Measurements from ENCODE around the gene NSMCE1. TPM values are rescaled to one million over a fixed set of nuclear protein-coding genes. Genes with fewer than 3 reads are reported as not detected.
A peak's percentile ranks its signal among the peaks of the same experiment; 100 is the strongest.

NSMCE1 gene
- total RNA-seq, 1 donor from 2014 or later, result 6.8 TPM

DNA sequence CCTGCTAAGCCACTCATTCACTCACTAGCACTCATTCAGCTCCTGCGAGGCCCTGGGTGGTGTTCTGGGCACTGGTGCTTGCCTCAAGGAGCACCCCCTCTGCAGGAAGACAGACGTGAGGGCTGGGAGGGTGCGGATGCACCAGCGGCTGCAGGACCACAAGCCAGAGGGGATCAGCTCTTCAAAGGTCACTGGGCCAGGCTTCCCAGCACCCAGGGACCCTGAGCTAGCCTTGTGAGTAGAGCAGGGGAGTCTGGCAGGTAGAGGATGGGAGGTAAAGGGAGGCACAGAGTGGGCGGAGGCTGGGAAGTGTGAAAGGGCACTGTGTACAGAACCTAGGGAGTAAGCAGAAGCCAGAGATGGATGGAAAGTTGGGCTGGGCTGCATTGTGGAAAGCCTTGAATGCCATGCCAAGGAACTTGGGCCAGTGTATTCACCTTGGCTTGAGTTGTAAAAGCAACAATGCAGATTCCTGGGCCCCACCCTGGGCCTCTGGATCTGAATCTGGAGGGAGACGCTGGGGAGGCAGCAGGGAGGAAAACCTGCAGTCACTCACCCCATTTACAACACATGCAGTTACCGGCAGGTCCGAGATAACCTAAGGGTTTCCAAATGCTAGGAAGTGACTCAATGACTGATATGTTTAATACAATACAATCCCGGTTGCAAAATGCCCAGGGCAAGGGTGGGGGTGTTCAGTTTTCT lies 46.9 kb upstream of the NSMCE1 start:
- intact Hi-C loops (cut with DNase I), result loop anchor here (10.0 kb wide), 1 partner anchor 49 kb away; no protein-coding TSS in a partner anchor
- TF ChIP-seq, protein P1, sequence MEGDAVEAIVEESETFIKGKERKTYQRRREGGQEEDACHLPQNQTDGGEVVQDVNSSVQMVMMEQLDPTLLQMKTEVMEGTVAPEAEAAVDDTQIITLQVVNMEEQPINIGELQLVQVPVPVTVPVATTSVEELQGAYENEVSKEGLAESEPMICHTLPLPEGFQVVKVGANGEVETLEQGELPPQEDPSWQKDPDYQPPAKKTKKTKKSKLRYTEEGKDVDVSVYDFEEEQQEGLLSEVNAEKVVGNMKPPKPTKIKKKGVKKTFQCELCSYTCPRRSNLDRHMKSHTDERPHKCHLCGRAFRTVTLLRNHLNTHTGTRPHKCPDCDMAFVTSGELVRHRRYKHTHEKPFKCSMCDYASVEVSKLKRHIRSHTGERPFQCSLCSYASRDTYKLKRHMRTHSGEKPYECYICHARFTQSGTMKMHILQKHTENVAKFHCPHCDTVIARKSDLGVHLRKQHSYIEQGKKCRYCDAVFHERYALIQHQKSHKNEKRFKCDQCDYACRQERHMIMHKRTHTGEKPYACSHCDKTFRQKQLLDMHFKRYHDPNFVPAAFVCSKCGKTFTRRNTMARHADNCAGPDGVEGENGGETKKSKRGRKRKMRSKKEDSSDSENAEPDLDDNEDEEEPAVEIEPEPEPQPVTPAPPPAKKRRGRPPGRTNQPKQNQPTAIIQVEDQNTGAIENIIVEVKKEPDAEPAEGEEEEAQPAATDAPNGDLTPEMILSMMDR (IDR thresholded peaks at IDR 0.05), result no peak
- H3K9me3 ChIP-seq, result no peaks in the 10 kb centered on the region
- DNase-seq (ENCODE audit: low spot score in 2 of 2), result peak; percentile 23 to 87
- peak overlapping the region; percentile 85 to 90 for H3K4me3 ChIP-seq
- no peaks in the 10 kb centered on the region for H3K36me3 ChIP-seq
- peak overlapping the region; percentile 93 to 98 for H3K27ac ChIP-seq
- H3K27me3 ChIP-seq, result no peaks in the 10 kb centered on the region
- H3K4me1 ChIP-seq, result peaks cover 3 to 18% of the 10 kb centered on the region in 2 donors

DNA sequence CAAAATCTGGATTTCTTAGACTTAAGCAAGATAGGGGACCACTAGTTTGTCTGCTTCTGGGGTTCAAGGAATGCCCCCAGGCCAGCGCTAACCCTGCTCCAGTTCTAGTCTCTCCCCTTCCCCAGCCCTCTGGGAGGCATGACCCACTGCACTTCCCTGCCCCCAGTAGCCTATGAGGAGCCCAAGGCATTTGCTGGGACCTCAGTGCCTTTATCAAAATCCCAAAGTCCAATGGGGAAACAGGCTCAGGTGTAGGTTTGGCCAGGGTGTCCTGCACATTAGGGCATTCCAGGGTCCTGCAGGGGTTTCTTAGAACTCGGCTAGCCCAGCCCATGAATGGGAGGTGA lies 46.4 kb upstream of the NSMCE1 start:
- intact Hi-C loops (cut with DNase I), result loop anchor here (5.0 to 10.0 kb wide), 2 partner anchors 50 to 78 kb away; no protein-coding TSS in a partner anchor
- no peak for DNase-seq (ENCODE audit: low spot score in 2 of 2)
- Histone ChIP-seq H3K36me3 (no peaks in the 10 kb centered on the region), H3K27ac (peak overlapping the region; percentile 93 to 98), H3K4me1 (peaks cover 3 to 18% of the 10 kb centered on the region in 2 donors), H3K4me3 (peak overlapping the region; percentile 85 to 90), H3K9me3 (no peaks in the 10 kb centered on the region), H3K27me3 (no peaks in the 10 kb centered on the region)
- TF ChIP-seq, protein P1 (IDR thresholded peaks at IDR 0.05), result no peak

DNA sequence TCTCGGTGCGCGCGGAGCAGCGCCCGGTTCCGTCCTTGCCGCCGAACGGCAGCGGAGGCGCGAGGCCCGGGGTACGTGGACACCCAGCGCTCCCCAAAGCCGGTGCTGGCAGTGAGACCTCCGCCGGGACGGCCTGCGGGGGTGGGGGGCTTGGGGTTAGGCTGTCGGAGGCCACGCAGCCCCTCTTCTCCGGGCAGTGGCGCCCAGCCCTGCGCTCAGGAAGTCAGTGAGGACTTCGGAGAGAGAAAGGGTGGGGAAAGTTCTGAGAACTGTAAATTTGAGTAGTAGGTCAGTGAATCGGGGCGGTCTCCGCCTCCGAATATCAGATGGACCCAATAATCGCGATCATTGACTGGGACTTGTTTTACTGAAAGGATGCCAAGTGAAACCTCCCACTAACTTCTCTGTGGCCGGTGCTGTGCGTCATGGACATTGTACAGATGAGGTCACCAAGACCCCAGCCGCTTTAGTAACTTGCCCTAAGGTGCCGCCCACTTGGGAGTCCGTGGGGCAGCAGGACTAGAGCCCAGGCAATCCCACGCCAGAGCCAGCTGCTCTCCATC lies 45.7 kb upstream of the NSMCE1 start:
- Histone ChIP-seq H3K9me3 (no peaks in the 10 kb centered on the region), H3K36me3 (no peaks in the 10 kb centered on the region), H3K4me1 (peaks cover 3 to 18% of the 10 kb centered on the region in 2 donors), H3K27ac (peak overlapping the region; percentile 93 to 98), H3K4me3 (peak overlapping the region; percentile 85 to 90), H3K27me3 (no peaks in the 10 kb centered on the region)
- intact Hi-C loops (cut with DNase I), result loop anchor here (5.0 to 10.0 kb wide), 2 partner anchors 51 to 77 kb away; no protein-coding TSS in a partner anchor
- TF ChIP-seq, protein P1 (IDR thresholded peaks at IDR 0.05), result no peak
- peak; percentile 48 to 89 for DNase-seq (ENCODE audit: low spot score in 2 of 2)

DNA sequence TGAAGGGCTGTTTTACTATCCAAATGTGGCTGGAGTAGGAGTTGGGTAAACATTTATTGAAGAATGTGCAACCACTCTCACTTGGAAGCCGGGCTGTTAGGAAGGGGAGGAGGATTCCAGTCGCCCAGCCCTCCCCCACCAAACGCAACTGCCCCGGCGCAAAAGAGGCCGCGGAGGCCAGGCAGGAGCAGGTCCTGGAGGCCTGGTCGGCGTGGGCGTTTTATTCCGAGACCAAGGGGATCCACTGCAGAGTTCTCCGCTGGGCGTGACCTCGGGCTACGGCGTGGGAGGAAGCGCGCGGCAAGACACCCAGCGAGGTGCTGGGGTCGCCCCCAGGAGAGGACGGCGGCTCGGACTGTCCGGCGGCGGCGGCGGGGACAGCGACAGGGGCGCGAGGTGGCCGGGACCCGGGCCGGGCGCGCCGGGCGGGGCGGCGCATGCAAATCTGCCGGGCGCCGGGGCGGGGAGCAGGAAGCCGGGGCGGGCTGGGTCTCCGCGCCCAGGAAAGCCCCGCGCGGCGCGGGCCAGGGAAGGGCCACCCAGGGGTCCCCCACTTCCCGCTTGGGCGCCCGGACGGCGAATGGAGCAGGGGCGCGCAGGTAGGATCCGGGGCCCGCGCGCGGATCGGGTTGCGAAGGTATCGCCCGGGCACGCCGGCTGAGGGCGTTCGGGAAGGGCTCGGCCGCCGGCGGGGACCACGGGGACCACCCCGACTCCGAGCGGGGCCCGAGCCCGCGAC lies 45.0 kb upstream of the NSMCE1 start, which contains the start of gene IL4R:
Gene IL4R (plus strand): TSS at position 553 of the 739 bp plus-strand sequence. CDS start 26,230 bp downstream, outside the sequence.
- Histone ChIP-seq H3K27ac (peak within 1 kb of the TSS; percentile 93 to 98), H3K36me3 (no peaks in the 10 kb centered on the region), H3K4me3 (peak within 1 kb of the TSS; percentile 85 to 90), H3K9me3 (no peaks in the 10 kb centered on the region), H3K27me3 (no peaks in the 10 kb centered on the region), H3K4me1 (peaks cover 3 to 18% of the 10 kb centered on the region in 2 donors)
- TF ChIP-seq, protein P1 (IDR thresholded peaks at IDR 0.05), result no peak
- intact Hi-C loops (cut with DNase I), result loop anchor here (5.0 to 10.0 kb wide), 2 partner anchors 51 to 76 kb away; no protein-coding TSS in a partner anchor
- peak; percentile 31 to 89 for DNase-seq (ENCODE audit: low spot score in 2 of 2)

DNA sequence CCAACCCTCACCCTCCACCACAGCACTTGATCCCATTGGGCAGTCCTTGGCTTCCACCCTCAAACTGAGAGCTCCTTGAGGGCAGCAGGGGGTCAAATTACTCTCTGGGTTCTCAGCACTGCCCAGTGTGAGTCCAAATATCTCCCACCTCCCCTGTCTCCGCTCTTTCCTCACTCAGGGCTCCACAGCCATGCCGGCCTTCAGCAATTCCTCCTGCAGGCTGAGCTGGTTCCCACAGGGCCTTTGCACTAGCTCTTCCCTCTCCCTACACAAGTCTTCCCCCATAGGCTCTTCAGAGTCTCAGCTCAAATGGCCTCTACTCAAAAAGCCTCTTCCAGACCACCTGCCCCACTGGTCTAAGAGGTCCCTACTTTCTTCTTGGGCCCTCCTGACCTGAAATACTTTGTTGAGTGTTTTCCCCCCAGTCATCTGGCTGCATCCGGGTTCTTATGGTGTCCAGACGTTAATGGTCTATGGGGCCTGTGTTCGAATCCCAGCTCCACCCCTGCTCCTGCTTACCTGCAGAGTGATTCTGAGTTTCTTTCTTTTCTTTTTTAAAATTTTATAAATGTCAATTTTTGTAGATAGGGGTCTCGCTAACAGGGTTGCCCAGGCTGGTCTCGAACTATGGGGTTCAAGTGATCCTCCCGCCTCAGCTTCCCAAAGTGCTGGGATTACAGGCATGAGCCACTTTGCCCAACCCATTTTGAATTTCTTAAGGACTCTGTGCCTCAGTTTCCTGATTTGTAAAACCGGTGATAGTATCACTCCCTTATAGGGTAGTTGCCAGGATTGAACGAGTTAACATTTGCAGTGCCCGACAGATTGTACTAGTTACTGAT lies 44.2 kb upstream of the NSMCE1 start:
- Histone ChIP-seq H3K27ac (peak overlapping the region; percentile 93 to 98), H3K9me3 (no peaks in the 10 kb centered on the region), H3K36me3 (no peaks in the 10 kb centered on the region), H3K27me3 (no peaks in the 10 kb centered on the region), H3K4me3 (peak overlapping the region; percentile 85 to 90), H3K4me1 (peaks cover 3 to 15% of the 10 kb centered on the region in 2 donors)
- intact Hi-C loops (cut with DNase I), result loop anchor here (5.0 to 10.0 kb wide), 2 partner anchors 52 to 76 kb away; no protein-coding TSS in a partner anchor
- peak in 1 of 2 donors; percentile 52 for DNase-seq (ENCODE audit: low spot score in 2 of 2)
- TF ChIP-seq, protein P1 (IDR thresholded peaks at IDR 0.05), result no peak

All from ascending aorta (tissue), 2 donors.